Esophagus squamous epithelium (tissue), 4 donors: ENCODE measurements around the gene CHKB.

Experiments used
- CTCF ChIP-seq, 6 experiments: fragments of 450-650 bp in 4 of 6; fragments of 200-600 bp in 2 of 6; sonication (generic) in 2 of 6; IDR thresholded peaks; one replicate each; pipeline ENCODE4 v1.5.1; 2016 to 2019; ENCODE audit warnings: antibody characterized with exemption in 6 of 6, mild to moderate bottlenecking in 4 of 6, moderate library complexity in 4 of 6
- POLR2A ChIP-seq, 4 donors: fragments of 450-650 bp; IDR thresholded peaks; one replicate each; pipeline ENCODE4 v1.6.1; 2017; ENCODE audit warnings: antibody characterized with exemption in 4 of 4, mild to moderate bottlenecking in 4 of 4, moderate library complexity in 3 of 4

- no peak for TF ChIP-seq CTCF (IDR thresholded peaks at IDR 0.05)
- TF ChIP-seq POLR2A (IDR thresholded peaks at IDR 0.05), result no peak
These were observed 628 bp downstream of the CHKB start for GRCh38 chr22:50581950-50582492.
